Natural killer cell (primary cell): ENCODE data around the gene CHRM5. TPM values are rescaled to one million over a fixed set of nuclear protein-coding genes. Genes with fewer than 3 reads are reported as not detected.

ENCODE experiments used
- ATAC-seq, 3 donors: fragments of 150-1000 bp in 2 of 3; fragments of 200-7000 bp in 1 of 3; cut with Tn5 transposase; 1 replicate in 1 of 3; 2 replicates in 2 of 3; pipeline ENCODE4 v1.10.0; 2021; ENCODE audit warnings: mild to moderate bottlenecking in 2 of 3, moderate library complexity in 2 of 3
- DNase-seq, 2 donors: peaks; one replicate each; pipeline versions ENCODE4 v3.0.0 to v3.0.0-alpha.2; 2013 to 2021; ENCODE audit warnings: mixed read lengths in 1 of 2
- H3K27ac ChIP-seq: one replicate; pipeline ENCODE4 v1.5.1; 2013; ENCODE audit warnings: mild to moderate bottlenecking, low read length
- H3K27me3 ChIP-seq: one replicate; pipeline ENCODE4 v1.6.1; 2013; ENCODE audit warnings: low read length; ENCODE audit not compliant: control insufficient read depth, insufficient read depth
- H3K36me3 ChIP-seq: one replicate; pipeline ENCODE4 v1.6.1; 2013; ENCODE audit warnings: low read length; ENCODE audit not compliant: control insufficient read depth, insufficient read depth
- H3K4me1 ChIP-seq: one replicate; pipeline ENCODE4 v1.6.1; 2013; ENCODE audit warnings: low read length; ENCODE audit not compliant: control insufficient read depth, insufficient read depth
- H3K4me3 ChIP-seq: one replicate; pipeline ENCODE4 v1.5.1; 2013; ENCODE audit warnings: low read length
- H3K9me3 ChIP-seq: one replicate; pipeline ENCODE4 v1.6.1; 2013; ENCODE audit warnings: low read length; ENCODE audit not compliant: control insufficient read depth, insufficient read depth
- H3K27ac Mint-ChIP-seq, 2 donors: one replicate each; pipeline ENCODE4 v1.8.0; 2022; ENCODE audit warnings: mild to moderate bottlenecking in 2 of 2, mixed read lengths in 2 of 2, moderate library complexity in 1 of 2
- H3K27me3 Mint-ChIP-seq, 2 donors: one replicate each; pipeline ENCODE4 v1.8.0; 2022; ENCODE audit warnings: low read depth in 2 of 2, mixed read lengths in 2 of 2
- H3K36me3 Mint-ChIP-seq: one replicate; pipeline ENCODE4 v1.8.0; 2022; ENCODE audit warnings: mixed read lengths
- H3K4me1 Mint-ChIP-seq, 2 donors: one replicate each; pipeline ENCODE4 v1.8.0; 2022; ENCODE audit warnings: mixed read lengths in 2 of 2
- H3K4me3 Mint-ChIP-seq: one replicate; pipeline ENCODE4 v1.8.0; 2022; ENCODE audit warnings: mild to moderate bottlenecking, moderate library complexity, mixed read lengths
- H3K9me3 Mint-ChIP-seq, 2 donors: one replicate each; pipeline ENCODE4 v1.8.0; 2022; ENCODE audit warnings: mixed read lengths in 2 of 2
- WGBS: methylation state at CpG from one replicate; pipeline ENCODE4 v1.1.7; 2013; ENCODE audit warnings: missing lambda C conversion rate; ENCODE audit not compliant: insufficient coverage; 5-methylcytosine and 5-hydroxymethylcytosine counted together
- intact Hi-C: fragments of 100-400 bp; cut with micrococcal nuclease; formaldehyde crosslinking; loops from one replicate; pipeline ENCODE4 v1.14.2; 2022
- total RNA-seq, 4 donors: library from RNA; stranded (reverse); fragments of 120-200 nt in 1 of 4; gene quantifications; one replicate each; pipeline versions ENCODE4 v1.2.3 to v1.2.4, GENCODE V29; 2013 to 2022
- TF ChIP-seq, protein P1 (sequence below): fragments of 200-600 bp; IDR thresholded peaks from one replicate; pipeline ENCODE4 v1.8.0; 2022; ENCODE audit warnings: antibody characterized with exemption

Gene CHRM5
- total RNA-seq, 3 donors from 2014 or later (not counting 1 experiment from before 2014, with no cell fraction given), result 0.12 TPM; not detected in 2

- intact Hi-C loops, result loop anchor here (2.0 to 5.0 kb wide), 2 partner anchors 64 to 235 kb away; partner anchors contain the start of genes AVEN and SLC12A6
- H3K9me3 ChIP-seq, result no peaks in the 10 kb centered on the region
- peak in 1 of 3 donors; percentile 27 for ATAC-seq
- 26% methylated on average over 28 of the region's 29 CpGs for WGBS
- no peak for DNase-seq
- H3K4me1 Mint-ChIP-seq, result peaks cover 35% of the 10 kb centered on the region in 2 donors
- peak overlapping the region; percentile 91 for H3K4me3 ChIP-seq
- peak overlapping the region; percentile 99 to 100 for H3K27ac Mint-ChIP-seq
- peak overlapping the region; percentile 96 for H3K4me3 Mint-ChIP-seq
- H3K27me3 Mint-ChIP-seq, result no peaks in the 10 kb centered on the region
- H3K27me3 ChIP-seq, result no peaks in the 10 kb centered on the region
- peaks cover 4% of the 10 kb centered on the region for H3K4me1 ChIP-seq
- H3K36me3 ChIP-seq, result no peaks in the 10 kb centered on the region
- no peaks in the 10 kb centered on the region for H3K36me3 Mint-ChIP-seq
- TF ChIP-seq, protein P1, sequence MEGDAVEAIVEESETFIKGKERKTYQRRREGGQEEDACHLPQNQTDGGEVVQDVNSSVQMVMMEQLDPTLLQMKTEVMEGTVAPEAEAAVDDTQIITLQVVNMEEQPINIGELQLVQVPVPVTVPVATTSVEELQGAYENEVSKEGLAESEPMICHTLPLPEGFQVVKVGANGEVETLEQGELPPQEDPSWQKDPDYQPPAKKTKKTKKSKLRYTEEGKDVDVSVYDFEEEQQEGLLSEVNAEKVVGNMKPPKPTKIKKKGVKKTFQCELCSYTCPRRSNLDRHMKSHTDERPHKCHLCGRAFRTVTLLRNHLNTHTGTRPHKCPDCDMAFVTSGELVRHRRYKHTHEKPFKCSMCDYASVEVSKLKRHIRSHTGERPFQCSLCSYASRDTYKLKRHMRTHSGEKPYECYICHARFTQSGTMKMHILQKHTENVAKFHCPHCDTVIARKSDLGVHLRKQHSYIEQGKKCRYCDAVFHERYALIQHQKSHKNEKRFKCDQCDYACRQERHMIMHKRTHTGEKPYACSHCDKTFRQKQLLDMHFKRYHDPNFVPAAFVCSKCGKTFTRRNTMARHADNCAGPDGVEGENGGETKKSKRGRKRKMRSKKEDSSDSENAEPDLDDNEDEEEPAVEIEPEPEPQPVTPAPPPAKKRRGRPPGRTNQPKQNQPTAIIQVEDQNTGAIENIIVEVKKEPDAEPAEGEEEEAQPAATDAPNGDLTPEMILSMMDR, result no peak
- H3K9me3 Mint-ChIP-seq, result no peaks in the 10 kb centered on the region
- peak overlapping the region; percentile 96 for H3K27ac ChIP-seq
These were observed 134.1 kb downstream of the CHRM5 start for GRCh38 chr15:34102175-34102925.

DNA sequence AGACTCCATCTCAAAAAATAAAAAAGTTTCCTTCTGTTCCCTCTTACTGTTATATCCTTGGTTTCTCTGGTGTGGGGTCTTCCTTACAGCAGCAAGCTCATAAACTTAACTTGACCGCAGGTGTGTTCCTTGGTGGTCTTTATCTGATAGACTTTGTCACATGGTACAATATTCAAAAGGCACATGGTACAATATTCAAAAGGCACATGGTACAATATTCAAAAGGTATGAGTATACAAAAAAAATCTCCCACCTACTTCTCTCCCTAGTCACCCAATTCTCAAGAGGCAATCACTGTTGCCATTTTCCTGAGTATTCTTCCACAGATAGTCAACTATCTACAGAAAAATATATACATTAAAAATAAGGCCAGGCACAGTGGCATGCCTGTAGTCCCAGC, 138.1 kb downstream of the CHRM5 start:
- no peaks in the 10 kb centered on the region for H3K9me3 ChIP-seq
- no peak overlapping the region for H3K4me3 Mint-ChIP-seq
- no peak overlapping the region for H3K27ac ChIP-seq
- WGBS, result 100% methylated on average over 1 of the region's 1 CpG
- peaks cover 11 to 14% of the 10 kb centered on the region in 2 donors for H3K4me1 Mint-ChIP-seq
- no peaks in the 10 kb centered on the region for H3K27me3 ChIP-seq
- intact Hi-C loops, result no loop called here
- H3K4me1 ChIP-seq, result peaks cover 4% of the 10 kb centered on the region
- H3K27me3 Mint-ChIP-seq, result no peaks in the 10 kb centered on the region
- no peaks in the 10 kb centered on the region for H3K9me3 Mint-ChIP-seq
- TF ChIP-seq, protein P1, result no peak
- H3K4me3 ChIP-seq, result no peak overlapping the region
- no peak overlapping the region for H3K27ac Mint-ChIP-seq
- ATAC-seq, result no peak
- H3K36me3 Mint-ChIP-seq, result no peaks in the 10 kb centered on the region
- H3K36me3 ChIP-seq, result no peaks in the 10 kb centered on the region
- no peak for DNase-seq

DNA sequence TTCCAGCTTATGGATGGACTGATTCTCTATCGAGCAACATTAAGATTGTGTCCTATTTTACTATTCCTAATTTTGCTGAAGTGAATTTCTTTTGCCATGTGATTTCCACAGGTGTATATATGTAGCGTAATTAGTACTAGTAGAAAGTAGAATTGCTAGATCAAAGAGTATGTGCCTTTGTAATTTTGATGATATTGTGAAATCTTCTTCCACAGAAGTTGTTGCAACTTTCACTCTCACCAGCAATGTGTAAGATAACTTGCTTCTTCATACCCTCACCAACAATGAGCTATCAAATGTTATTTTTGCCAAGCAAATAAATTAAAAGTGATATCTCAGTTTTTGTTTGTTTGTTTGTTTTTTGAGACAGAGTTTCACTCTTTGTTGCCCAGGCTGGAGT, 139.0 kb downstream of the CHRM5 start:
- no peak overlapping the region for H3K4me3 Mint-ChIP-seq
- WGBS, result no CpG with 5 or more reads among the region's 2 CpGs
- Histone ChIP-seq H3K4me3 (no peak overlapping the region), H3K36me3 (no peaks in the 10 kb centered on the region), H3K27ac (no peak overlapping the region), H3K27me3 (no peaks in the 10 kb centered on the region), H3K9me3 (no peaks in the 10 kb centered on the region), H3K4me1 (peaks cover 4% of the 10 kb centered on the region)
- no peaks in the 10 kb centered on the region for H3K36me3 Mint-ChIP-seq
- H3K9me3 Mint-ChIP-seq, result no peaks in the 10 kb centered on the region
- ATAC-seq (no peak), DNase-seq (no peak)
- intact Hi-C loops, result no loop called here
- TF ChIP-seq, protein P1, result no peak
- H3K27me3 Mint-ChIP-seq, result peaks cover 0 to 1% of the 10 kb centered on the region in 2 donors
- no peak overlapping the region for H3K27ac Mint-ChIP-seq
- H3K4me1 Mint-ChIP-seq, result peaks cover 3 to 5% of the 10 kb centered on the region in 2 donors
